Ovary (tissue), 9 donors: ENCODE data around the gene KCND1. TPM values are rescaled to one million over a fixed set of nuclear protein-coding genes. Genes with fewer than 3 reads are reported as not detected.

Experiments used
- DNase-seq, 5 donors: peaks; one replicate each; pipeline ENCODE4 v3.0.0-alpha.2; 2019 to 2020
- H3K27ac ChIP-seq, 2 donors: fragments of 200-600 bp; one replicate each; pipeline versions ENCODE4 v1.5.1 to v1.8.0; 2019 to 2022
- H3K27me3 ChIP-seq: fragments of 200-600 bp; one replicate; pipeline ENCODE4 v1.8.0; 2022
- H3K36me3 ChIP-seq: fragments of 200-600 bp; sonication (generic); one replicate; pipeline ENCODE4 v1.5.1; 2019
- H3K4me1 ChIP-seq: one replicate; pipeline ENCODE4 v1.8.1; 2013; ENCODE audit warnings: mild to moderate bottlenecking, moderate library complexity; ENCODE audit not compliant: insufficient read depth
- H3K4me3 ChIP-seq: fragments of 200-600 bp; sonication (generic); one replicate; pipeline ENCODE4 v1.5.1; 2017
- H3K9me3 ChIP-seq, 2 donors: fragments of 200-600 bp in 1 of 2; sonication (generic) in 1 of 2; one replicate each; pipeline versions ENCODE4 v1.5.1 to v1.8.1; 2013 to 2019; ENCODE audit warnings: mild to moderate bottlenecking in 1 of 2, moderate library complexity in 1 of 2
- CTCF ChIP-seq, 3 donors: fragments of 450-650 bp in 2 of 3; fragments of 200-600 bp in 1 of 3; IDR thresholded peaks; one replicate each; pipeline versions ENCODE4 v1.5.1 to v1.8.0; 2016 to 2022; ENCODE audit warnings: antibody characterized with exemption in 3 of 3, mild to moderate bottlenecking in 1 of 3
- EP300 ChIP-seq: sonication (generic); formaldehyde crosslinking; IDR thresholded peaks from one replicate; pipeline ENCODE4 v1.6.1; 2017; ENCODE audit warnings: antibody characterized with exemption
- POLR2A ChIP-seq: fragments of 450-650 bp; IDR thresholded peaks from one replicate; pipeline ENCODE4 v1.6.1; 2017; ENCODE audit warnings: antibody characterized with exemption, mild to moderate bottlenecking, moderate library complexity
- WGBS, 3 donors: extraction: QIAGEN DNeasy Blood & Tissue Kit in 1 of 3; methylation state at CpG; one replicate each; pipeline versions ENCODE4 v1.1.5 to v1.1.7; 2013 to 2017; 5-methylcytosine and 5-hydroxymethylcytosine counted together
- intact Hi-C, 4 donors: fragments of 100-400 bp; cut with DNase I; formaldehyde crosslinking; loops; one replicate each; pipeline versions ENCODE4 v1.11.0 to v1.15.1; 2022 to 2023
- polyA plus RNA-seq, 2 donors: library from polyadenylated mRNA; stranded (reverse); fragments of 200-250 nt in 1 of 2; fragments of 350-450 nt in 1 of 2; fragmentation: Illumina TruSeq in 1 of 2; extraction: RNeasy Lipid Tissue Mini Kit (QIAGEN cat#74804) in 1 of 2; gene quantifications; one replicate each; pipeline ENCODE4 v1.2.3, GENCODE V29; 2013 to 2014
- small RNA-seq: library from RNA; depleted of rRNA; stranded (forward); fragments of <200 nt; gene quantifications from one replicate; pipeline ENCODE3, GENCODE V24; 2016
- total RNA-seq, 7 donors: library from RNA; depleted of rRNA in 2 of 7; stranded (reverse); fragments of >200 nt in 2 of 7; fragmentation: NEBNext Ultra II Directional in 3 of 7; extraction: Animal tissue kit (Norgen Biotek cat#: 25700) in 3 of 7; gene quantifications; one replicate each; pipeline versions ENCODE4 v1.1.0 to v1.2.4, GENCODE V29; 2016 to 2023
- donor health status: DM: no; HTN: no; CAD: no; lungs with moderate emphysema.
- donor health status: DM: no; HTN: no; CAD: no.
- donor health status: Bipolar disorder and iron deficiency.
- donor health status: DM: yes; HTN: yes; CAD: no.
- donor health status: DM: no; HTN: no; CAD: no.
- donor health status: DM: yes; HTN: yes; CAD: no.

Gene KCND1
- total and polyA plus RNA-seq, 9 donors = 0.76 to 4.6 (median 2.0) TPM

GRCh38 chrX:48914593-48915493 lies 56.8 kb downstream of the KCND1 start:
- intact Hi-C loops = loop anchor here in 1 of 4 donors (5.0 kb wide), 1 partner anchor 252 kb away; no protein-coding TSS in a partner anchor
- TF ChIP-seq CTCF (IDR thresholded peaks at IDR 0.05) (no peak), POLR2A (no peak), EP300 (no peak)
- no peak overlapping the region for H3K4me3 ChIP-seq
- WGBS, 3 donors = 83 to 89% (median 89%) methylated on average over 13 of the region's 13 CpGs
- no peaks in the 10 kb centered on the region for H3K36me3 ChIP-seq
- H3K4me1 ChIP-seq = peaks cover 2% of the 10 kb centered on the region
- DNase-seq = no peak
- no peaks in the 10 kb centered on the region for H3K27me3 ChIP-seq
- no peaks in the 10 kb centered on the region for H3K9me3 ChIP-seq
- no peak overlapping the region for H3K27ac ChIP-seq

GRCh38 chrX:48913605-48914366 lies 57.9 kb downstream of the KCND1 start:
- no peaks in the 10 kb centered on the region for H3K27me3 ChIP-seq
- peaks cover 2% of the 10 kb centered on the region for H3K4me1 ChIP-seq
- 84 to 89% (median 85%) methylated on average over 5 of the region's 5 CpGs for WGBS, 3 donors
- TF ChIP-seq EP300 = no peak
- TF ChIP-seq POLR2A = no peak
- no peak for TF ChIP-seq CTCF (IDR thresholded peaks at IDR 0.05)
- H3K36me3 ChIP-seq = no peaks in the 10 kb centered on the region
- H3K4me3 ChIP-seq = no peak overlapping the region
- intact Hi-C loops = loop anchor here in 1 of 4 donors (5.0 kb wide), 1 partner anchor 254 kb away; no protein-coding TSS in a partner anchor
- H3K9me3 ChIP-seq = no peaks in the 10 kb centered on the region
- H3K27ac ChIP-seq = no peak overlapping the region
- no peak for DNase-seq

DNA sequence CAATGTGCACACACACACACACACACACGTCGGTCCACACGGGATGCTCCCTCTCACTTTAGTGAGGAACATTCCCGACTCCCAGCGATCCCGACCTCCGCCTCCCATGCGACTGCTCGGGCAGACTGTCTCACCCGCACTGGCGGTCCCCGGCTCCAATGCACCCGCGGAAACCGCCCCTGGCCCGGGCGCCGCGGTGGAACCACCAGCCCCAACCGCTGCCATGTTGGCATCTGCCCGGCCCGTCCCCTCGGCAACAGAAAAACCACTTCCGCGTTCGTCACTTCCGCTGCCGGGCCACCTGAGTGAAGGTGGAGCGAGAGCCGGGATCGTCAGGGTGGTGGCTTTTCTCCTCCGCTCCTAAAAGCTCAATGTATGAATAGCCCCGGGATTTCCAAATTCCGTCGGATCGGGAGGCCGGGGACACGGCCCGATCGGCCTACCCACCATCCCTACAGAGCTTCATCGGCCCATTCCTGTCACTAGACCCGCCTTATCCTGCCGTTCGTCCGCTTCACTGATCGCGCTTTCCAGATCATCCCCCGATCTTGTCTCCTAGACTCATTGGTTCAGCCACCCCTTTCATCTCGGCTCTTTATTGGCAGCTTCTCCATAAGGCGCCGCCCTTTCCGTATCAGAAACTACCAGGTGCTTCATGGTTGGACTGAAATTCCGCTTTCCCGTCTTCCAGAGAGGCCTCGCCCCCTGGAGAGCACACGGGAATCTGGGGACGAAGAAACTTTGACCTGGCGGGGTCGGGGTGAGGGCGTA lies 60.0 kb downstream of the KCND1 start, which contains the start of gene SLC35A2:
Gene SLC35A2, minus strand, starts transcription at position 235 of the 771 bp plus-strand sequence. Its CDS starts 10 bp downstream, at position 225.
- no peak for TF ChIP-seq CTCF (IDR thresholded peaks at IDR 0.05)
- no peak for TF ChIP-seq EP300
- peak; percentile 51 for TF ChIP-seq POLR2A
- H3K4me3 ChIP-seq = peak within 1 kb of the TSS; percentile 54
- no peaks in the 10 kb centered on the region for H3K9me3 ChIP-seq
- H3K27me3 ChIP-seq = no peaks in the 10 kb centered on the region
- 28 to 37% (median 34%) methylated on average over 60 of the region's 60 CpGs for WGBS, 3 donors
- intact Hi-C loops = loop anchor here in 1 of 4 donors (5.0 kb wide), 1 partner anchor 256 kb away; no protein-coding TSS in a partner anchor
- peak; percentile 78 to 85 (median 81) for DNase-seq
- no peaks in the 10 kb centered on the region for H3K36me3 ChIP-seq
- peaks cover 2% of the 10 kb centered on the region for H3K4me1 ChIP-seq
- no peak within 1 kb of the TSS for H3K27ac ChIP-seq

Small RNA genes lying within 50 kb of the gene (small RNA-seq; reads per million reads assigned to genes)
- not detected for gene RNU6-722P

Other genes with a start within 250 kb of the KCND1 start
- gene GLOD5, start 210.1 kb downstream of the KCND1 start, total RNA-seq = not detected
- not detected for gene GLOD5, start 210.1 kb downstream of the KCND1 start, polyA plus RNA-seq
- under 1 TPM in 1 of 7 donors, not detected in 6; 0.46 TPM for gene GATA1, start 185.3 kb downstream of the KCND1 start, total RNA-seq
- gene GATA1, start 185.3 kb downstream of the KCND1 start, polyA plus RNA-seq = under 1 TPM in 1 of 2 donors, not detected in 1; 0.08 TPM
- gene HDAC6, start 169.8 kb downstream of the KCND1 start, total RNA-seq = 100 to 1,000 TPM in 2 of 7 donors, 10 to 100 TPM in 5; 49.1 to 115 (median 86.1) TPM
- gene HDAC6, start 169.8 kb downstream of the KCND1 start, polyA plus RNA-seq = 10 to 100 TPM; 56.7 to 95.3 TPM
- gene ERAS, start 145.3 kb downstream of the KCND1 start, total RNA-seq = not detected
- gene ERAS, start 145.3 kb downstream of the KCND1 start, polyA plus RNA-seq = not detected
- gene PCSK1N, start 136.2 kb downstream of the KCND1 start, total RNA-seq = 10 to 100 TPM in 1 of 7 donors, 1 to 10 TPM in 2, under 1 TPM in 4; 0.43 to 10.6 (median 0.84) TPM
- gene PCSK1N, start 136.2 kb downstream of the KCND1 start, polyA plus RNA-seq = under 1 TPM in 1 of 2 donors, not detected in 1; 0.41 TPM
- gene TIMM17B, start 74.1 kb downstream of the KCND1 start, total RNA-seq = 10 to 100 TPM; 28.1 to 43.9 (median 32.8) TPM
- gene TIMM17B, start 74.1 kb downstream of the KCND1 start, polyA plus RNA-seq = 10 to 100 TPM in 1 of 2 donors, 1 to 10 TPM in 1; 7.2 to 37.2 TPM
- 100 to 1,000 TPM in 5 of 7 donors, 10 to 100 TPM in 2; 85.8 to 149 (median 105) TPM for gene PQBP1, start 73.9 kb downstream of the KCND1 start, total RNA-seq
- 100 to 1,000 TPM in 1 of 2 donors, 10 to 100 TPM in 1; 71.2 to 145 TPM for gene PQBP1, start 73.9 kb downstream of the KCND1 start, polyA plus RNA-seq
- gene SLC35A2, start 60.2 kb downstream of the KCND1 start, total RNA-seq = 10 to 100 TPM in 4 of 7 donors, 1 to 10 TPM in 3; 8.2 to 18.8 (median 12.5) TPM
- gene SLC35A2, start 60.2 kb downstream of the KCND1 start, polyA plus RNA-seq = 10 to 100 TPM; 10.3 to 14.3 TPM
- 10 to 100 TPM in 1 of 7 donors, 1 to 10 TPM in 6; 6.3 to 13.0 (median 8.8) TPM for gene PIM2, start 52.8 kb downstream of the KCND1 start, total RNA-seq
- gene PIM2, start 52.8 kb downstream of the KCND1 start, polyA plus RNA-seq = 10 to 100 TPM in 1 of 2 donors, 1 to 10 TPM in 1; 8.9 to 22.9 TPM
- gene OTUD5, start 14.2 kb downstream of the KCND1 start, total RNA-seq = 10 to 100 TPM; 25.8 to 57.8 (median 53.8) TPM
- gene OTUD5, start 14.2 kb downstream of the KCND1 start, polyA plus RNA-seq = 10 to 100 TPM; 41.9 to 72.7 TPM
- 10 to 100 TPM; 21.9 to 45.0 (median 31.2) TPM for gene GRIPAP1, start 30.4 kb upstream of the KCND1 start, total RNA-seq
- 10 to 100 TPM; 20.0 to 40.5 TPM for gene GRIPAP1, start 30.4 kb upstream of the KCND1 start, polyA plus RNA-seq
- 10 to 100 TPM; 44.8 to 69.4 (median 57.3) TPM for gene TFE3, start 71.5 kb upstream of the KCND1 start, total RNA-seq
- 10 to 100 TPM; 42.1 to 49.2 TPM for gene TFE3, start 71.5 kb upstream of the KCND1 start, polyA plus RNA-seq
- 10 to 100 TPM in 3 of 7 donors, 1 to 10 TPM in 4; 3.3 to 11.2 (median 9.9) TPM for gene CCDC120, start 87.2 kb upstream of the KCND1 start, total RNA-seq
- 1 to 10 TPM; 3.8 to 4.6 TPM for gene CCDC120, start 87.2 kb upstream of the KCND1 start, polyA plus RNA-seq
- 10 to 100 TPM; 14.4 to 54.0 (median 29.3) TPM for gene PRAF2, start 102.2 kb upstream of the KCND1 start, total RNA-seq
- 10 to 100 TPM; 29.1 to 51.2 TPM for gene PRAF2, start 102.2 kb upstream of the KCND1 start, polyA plus RNA-seq
- 10 to 100 TPM; 55.3 to 89.7 (median 76.5) TPM for gene WDR45, start 108.0 kb upstream of the KCND1 start, total RNA-seq
- gene WDR45, start 108.0 kb upstream of the KCND1 start, polyA plus RNA-seq = 10 to 100 TPM; 56.1 to 80.4 TPM
- 10 to 100 TPM; 17.2 to 25.5 (median 20.9) TPM for gene GPKOW, start 151.9 kb upstream of the KCND1 start, total RNA-seq
- 10 to 100 TPM; 13.7 to 18.3 TPM for gene GPKOW, start 151.9 kb upstream of the KCND1 start, polyA plus RNA-seq
- 10 to 100 TPM in 1 of 7 donors, 1 to 10 TPM in 6; 1.3 to 22.5 (median 2.0) TPM for gene MAGIX, start 190.9 kb upstream of the KCND1 start, total RNA-seq
- gene MAGIX, start 190.9 kb upstream of the KCND1 start, polyA plus RNA-seq = under 1 TPM; 0.32 to 0.82 TPM
- 100 to 1,000 TPM in 5 of 7 donors, 10 to 100 TPM in 2; 16.3 to 116 (median 105) TPM for gene PLP2, start 200.1 kb upstream of the KCND1 start, total RNA-seq
- gene PLP2, start 200.1 kb upstream of the KCND1 start, polyA plus RNA-seq = 100 to 1,000 TPM in 1 of 2 donors, 10 to 100 TPM in 1; 92.6 to 244 TPM
- 10 to 100 TPM in 6 of 7 donors, 1 to 10 TPM in 1; 9.1 to 15.1 (median 11.5) TPM for gene PRICKLE3, start 214.5 kb upstream of the KCND1 start, total RNA-seq
- gene PRICKLE3, start 214.5 kb upstream of the KCND1 start, polyA plus RNA-seq = 1 to 10 TPM; 3.5 to 5.5 TPM
- gene SYP, start 228.3 kb upstream of the KCND1 start, total RNA-seq = 1 to 10 TPM in 6 of 7 donors, under 1 TPM in 1; 0.69 to 3.3 (median 1.3) TPM
- 1 to 10 TPM; 1.9 to 3.1 TPM for gene SYP, start 228.3 kb upstream of the KCND1 start, polyA plus RNA-seq